Activated CD4-positive, alpha-beta T cell treated with anti-CD3 and anti-CD28 coated beads, Interleukin-2, amount 50 U/mL, for 24 hours (primary cell): ENCODE results near the gene EFNA2.

Experiments used
- DNase-seq, 2 donors: peaks; one replicate each; pipeline ENCODE4 v3.0.0-alpha.2; 2020; ENCODE audit warnings: low read depth in 1 of 2, low spot score in 1 of 2

EFNA2 gene

DNA sequence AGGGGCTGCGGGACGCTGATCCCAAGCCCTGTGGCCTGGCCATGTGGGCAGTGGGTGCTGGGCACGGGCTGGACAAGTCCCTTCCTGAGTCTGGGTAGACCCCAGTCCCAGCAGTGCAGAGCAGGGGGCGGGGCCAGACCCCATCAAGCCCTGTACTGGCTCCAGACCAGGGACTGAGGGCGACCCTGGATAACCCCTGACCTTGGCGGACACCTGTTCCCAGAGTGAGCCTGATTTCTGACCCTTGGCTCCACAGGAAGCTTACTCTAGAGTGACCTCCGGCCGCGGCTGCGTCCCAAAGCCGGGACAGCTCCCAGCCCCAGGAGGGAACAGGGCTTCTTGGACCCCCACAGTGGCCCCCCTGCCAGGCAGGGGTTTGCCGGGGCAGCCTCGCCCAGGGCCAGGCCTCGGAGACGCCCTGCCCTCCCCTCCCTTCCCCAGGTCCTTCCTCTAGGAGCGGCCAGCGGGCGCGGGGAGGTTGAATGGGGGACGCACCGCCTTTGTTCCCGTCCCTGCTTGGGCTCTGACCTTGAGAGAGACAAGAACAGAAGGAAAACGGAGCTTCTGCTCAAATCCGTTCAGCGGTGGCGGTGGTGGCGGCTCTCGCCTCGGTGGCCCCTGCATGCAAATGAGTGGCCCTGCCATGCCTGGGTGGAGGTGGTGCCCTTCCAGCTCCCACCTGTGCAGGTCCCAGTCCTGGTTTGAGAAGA, 2.3 kb upstream of the EFNA2 start:
- no peak for DNase-seq

DNA sequence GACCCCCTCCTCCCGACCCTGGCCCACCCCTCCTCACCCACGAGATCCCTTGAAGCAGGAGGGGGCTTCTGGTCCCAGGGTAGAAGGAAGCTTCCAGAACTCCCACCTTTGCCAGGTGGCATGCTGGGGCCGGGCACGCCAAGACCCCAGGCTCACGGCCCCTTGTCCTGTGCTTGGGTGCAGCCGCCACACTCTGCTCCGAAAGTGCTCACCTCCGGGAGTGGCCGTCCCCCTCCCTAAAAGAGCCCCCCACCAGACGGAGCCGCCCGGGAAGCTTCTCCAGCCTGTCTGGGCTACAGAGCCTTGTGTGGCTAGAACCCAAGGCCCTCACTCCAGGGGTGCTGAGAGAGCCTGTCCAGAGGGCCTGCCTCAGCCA, 1.8 kb upstream of the EFNA2 start:
- DNase-seq: no peak

DNA sequence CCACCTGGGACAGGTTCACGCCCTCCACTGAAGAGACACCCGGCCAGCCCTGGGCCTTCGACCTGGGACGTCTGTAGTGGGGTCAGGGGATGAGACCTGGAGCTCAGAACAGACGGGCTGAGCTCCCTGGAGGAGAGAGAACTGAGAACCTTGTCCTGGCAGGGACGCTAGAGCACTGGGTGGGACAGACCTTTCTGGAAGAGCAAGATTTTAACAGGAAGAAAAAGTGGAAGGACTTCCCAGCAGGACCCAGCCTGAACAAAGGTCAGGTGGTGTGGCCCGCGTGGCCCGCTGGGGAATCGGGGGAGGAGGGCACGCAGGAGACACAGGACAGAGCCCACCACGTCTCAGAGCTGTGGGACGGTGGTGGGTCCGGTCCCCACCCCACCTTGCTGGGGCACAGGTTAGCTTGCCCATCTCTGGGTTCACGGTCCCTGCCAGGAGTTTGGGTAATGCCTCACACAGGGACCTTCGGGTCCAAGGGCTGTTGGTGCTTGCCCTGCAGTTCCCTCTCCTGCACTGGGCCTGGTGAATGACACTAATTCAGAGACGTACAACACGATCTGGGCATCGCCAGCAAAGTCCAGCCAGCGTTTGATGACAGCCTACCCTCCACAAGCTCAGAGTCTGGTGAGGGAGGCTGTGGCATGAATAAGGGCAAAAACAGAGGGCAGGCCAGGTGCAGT, 1.2 kb upstream of the EFNA2 start:
- DNase-seq: no peak

DNA sequence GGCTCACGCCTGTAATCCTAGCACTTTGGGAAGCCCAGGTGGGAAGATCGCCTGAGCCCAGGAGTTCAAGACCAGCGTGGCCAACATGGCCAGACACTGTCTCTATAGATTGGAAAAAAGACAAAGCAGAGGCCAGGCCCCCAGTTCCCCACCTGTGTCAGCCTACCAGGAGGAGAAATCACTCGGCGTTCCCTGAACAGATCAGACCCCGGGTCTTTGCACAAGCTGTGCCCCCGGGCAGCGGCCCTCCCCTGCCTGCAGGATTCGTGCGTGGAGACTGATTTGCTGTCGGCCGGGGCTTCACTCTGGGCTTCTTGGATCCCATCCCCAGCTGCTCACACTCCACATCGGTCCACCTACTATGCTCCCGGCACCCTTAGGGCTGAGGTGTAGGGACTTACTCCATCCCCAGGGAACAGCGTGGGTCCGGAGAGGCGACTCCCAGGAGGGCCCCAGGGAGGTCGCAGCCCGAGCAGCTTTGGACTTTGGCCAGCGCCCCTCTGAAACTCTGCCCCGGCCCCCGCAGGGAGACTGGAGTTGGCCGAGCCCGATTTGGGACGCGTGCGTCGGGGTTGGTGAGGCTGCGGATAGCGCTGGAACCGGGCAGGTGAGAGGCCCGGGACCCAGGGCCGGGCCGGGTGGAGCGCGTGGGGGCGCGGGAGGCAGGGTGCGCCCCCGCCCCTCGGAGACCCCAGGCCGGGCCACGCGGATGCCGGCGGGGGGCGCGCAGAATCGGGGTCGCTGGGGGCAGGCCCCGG, 515 bp upstream of the EFNA2 start:
- no peak for DNase-seq

DNA sequence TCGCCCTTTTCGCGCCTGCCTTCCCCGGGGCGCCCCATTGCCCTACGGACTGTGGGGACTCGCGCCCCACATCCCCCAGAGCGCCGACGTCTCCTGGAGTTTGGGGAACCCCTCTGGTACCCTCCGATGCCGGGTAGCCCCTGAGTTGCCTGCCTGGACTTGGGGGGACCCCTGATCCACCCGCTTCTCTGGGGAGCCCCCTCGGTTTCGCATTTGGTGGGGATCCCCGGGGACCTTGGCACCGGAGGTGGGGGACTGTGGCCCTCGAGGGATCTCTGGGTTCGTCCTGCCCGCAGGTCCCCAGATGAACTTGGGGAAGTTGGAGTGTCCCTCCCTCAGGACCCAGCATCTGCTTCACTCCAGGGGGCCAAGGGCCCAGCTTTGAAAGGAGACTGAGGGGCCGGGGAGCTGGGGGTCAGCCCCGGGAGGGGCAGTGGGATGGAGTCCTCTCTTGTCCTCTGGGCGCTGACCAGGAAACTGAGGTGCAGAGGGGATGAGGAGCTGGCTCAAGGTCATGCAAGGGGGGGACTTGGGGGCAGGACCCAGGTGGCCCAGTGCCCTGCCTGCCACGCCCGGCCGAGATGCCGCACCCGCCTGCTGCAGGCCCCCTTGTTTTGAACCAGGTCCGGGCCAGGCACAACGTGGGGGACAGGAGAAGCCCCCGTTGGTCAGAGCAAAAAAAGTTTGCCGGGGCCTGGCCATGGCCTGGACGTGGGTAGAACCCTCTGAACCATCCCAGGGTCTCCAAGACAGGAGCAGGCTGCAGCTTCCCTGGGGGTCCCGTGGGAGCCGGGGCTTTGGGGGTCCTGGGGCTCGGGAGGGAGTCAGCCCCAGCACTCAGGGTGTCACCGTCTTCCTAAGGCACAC, 1.0 kb downstream of the EFNA2 start:
- no peak for DNase-seq

DNA sequence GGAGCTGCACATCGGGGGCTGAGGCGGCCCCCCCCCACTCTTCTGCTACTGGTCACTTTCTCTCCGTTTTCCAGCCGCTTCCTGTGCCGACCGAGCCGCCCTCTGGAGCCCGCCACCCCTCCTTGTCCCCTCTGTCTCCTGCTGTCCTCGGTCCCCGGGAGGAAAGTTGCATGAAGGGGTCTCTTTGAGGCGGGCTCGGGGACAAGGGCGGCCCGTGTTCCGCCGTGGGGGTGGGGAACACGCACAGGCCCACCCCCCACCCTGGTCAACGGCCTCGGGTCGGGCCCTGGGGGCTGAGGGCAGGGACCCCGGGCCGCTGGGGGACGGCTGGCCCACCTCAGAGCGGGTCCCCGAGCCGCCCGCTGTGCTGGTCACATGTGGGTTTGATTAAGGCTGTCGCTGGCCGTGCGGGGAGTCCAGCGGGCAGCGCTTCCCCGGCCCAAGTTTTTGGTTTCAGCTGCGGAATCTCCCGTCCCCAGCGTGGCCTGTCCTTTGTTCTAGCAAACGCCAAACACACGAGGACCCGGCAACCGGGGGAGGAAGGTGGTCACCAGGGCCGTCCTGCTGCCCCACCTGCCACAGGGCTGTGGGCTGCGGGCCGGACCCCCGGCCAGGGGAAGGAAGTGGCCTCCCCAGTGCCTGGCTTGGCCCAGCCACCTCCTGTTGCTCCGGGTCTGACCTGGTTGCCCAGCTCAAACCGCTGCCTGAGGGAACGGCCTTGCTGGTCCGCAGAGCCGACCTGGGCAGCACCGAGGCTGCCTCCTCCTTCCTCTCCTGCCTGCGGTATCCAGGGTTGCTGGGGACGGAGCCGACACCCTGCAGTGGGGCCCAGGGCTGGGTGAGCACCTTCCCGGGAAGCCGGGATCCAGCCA, 1.9 kb downstream of the EFNA2 start:
- no peak for DNase-seq

DNA sequence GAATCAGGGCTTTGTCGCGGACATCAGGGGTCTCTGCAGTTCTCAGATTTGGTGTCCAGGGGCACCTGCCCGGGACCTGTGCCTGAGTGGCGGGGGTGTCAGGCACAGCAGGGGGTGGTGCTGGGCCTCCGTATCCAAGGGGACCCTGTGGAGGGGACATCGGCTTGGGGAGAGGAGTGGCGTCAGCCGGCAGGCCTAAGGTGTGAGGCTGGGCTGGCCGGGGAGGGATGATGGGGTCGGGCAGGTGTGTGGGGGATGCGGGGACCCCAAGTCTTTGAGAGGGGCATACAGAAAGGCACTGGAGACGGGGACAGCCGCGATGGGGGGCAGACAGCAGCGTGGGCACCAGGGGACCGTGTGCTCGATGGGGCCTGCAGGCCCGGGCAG, 2.5 kb downstream of the EFNA2 start:
- DNase-seq: no peak

DNA sequence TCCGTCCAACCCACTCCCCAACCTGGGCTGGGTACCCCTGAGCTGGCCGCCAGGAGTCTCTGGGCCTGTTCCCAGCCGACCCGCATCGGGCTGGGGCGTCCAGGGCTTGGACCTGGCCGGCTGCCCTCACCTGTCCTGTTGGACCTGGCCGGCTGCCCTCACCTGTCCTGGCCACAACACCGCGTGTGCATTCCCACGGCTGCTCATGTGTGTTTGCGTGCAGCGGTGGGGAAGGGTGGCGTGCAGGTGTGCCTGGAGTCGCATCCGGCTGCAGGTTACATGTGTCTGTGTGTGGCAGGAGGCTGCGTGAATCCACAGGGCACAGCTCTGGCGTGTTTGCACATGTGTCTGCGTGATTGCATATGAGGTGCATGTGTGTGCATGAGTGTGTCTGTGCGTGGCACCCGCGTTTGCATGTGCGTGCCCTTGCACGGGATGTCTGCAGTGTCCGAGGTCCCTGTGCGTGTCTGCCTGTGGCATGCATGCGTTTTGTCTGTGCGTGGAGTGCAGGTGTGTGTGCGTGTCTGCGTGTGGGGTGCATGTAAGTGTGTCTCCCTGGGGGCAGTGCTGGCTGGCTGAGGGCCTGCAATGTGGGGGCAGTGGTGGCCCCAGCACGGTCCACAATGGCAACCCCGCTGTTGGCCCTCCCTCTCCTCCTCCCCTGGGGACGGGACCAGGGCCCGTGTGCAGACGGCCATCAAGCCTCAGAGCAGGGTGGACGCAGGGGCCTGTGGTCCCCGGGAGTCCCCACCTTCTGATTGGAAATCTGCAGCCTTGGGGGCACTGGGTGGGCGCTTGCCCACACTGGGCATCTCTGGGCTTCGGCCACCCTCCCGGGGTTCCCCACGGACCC, 3.4 kb downstream of the EFNA2 start:
- no peak for DNase-seq

DNA sequence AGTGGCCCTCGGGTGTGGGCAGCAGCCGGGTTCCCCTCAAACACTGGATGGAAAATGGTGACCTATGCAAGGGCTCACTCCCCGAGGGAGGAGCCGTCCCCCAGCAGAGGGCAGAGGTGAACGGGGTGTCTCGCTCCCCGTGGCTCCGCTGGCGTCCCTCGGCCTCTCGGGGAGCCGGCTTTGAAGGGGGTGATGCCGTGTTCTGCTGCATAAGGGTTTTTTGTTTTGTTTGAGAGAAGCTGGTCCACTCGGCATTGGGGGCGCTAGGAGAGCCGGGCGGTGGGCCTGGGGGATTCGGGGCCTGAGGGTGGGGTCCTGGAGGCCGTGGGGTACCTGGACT, 4.0 kb downstream of the EFNA2 start:
- no peak for DNase-seq

DNA sequence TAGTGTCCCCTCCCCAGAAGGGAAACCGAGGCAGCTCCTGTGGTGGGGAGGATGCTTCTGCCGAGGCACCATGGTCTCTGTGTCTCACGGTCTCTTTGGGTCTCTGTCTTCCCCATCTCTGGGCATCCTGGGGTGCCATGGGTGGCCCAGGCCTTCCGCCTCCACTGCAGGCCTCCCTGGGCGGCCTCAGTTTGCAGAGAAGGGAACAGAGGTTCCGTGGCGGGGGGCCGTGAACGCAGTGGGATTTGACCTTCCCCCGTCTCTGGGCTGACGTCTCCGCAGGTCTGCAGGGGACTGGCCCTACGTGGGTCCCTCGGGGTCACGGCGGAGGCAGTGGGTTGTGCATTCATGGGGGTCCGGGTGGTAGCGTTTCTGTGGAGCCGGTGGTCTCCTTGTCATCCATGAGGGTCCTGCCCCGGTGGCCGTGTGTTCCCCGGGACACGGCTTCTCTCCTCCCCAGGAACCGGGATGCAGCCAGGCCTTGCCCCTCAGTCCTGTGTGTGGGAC, 4.6 kb downstream of the EFNA2 start:
- no peak for DNase-seq

DNA sequence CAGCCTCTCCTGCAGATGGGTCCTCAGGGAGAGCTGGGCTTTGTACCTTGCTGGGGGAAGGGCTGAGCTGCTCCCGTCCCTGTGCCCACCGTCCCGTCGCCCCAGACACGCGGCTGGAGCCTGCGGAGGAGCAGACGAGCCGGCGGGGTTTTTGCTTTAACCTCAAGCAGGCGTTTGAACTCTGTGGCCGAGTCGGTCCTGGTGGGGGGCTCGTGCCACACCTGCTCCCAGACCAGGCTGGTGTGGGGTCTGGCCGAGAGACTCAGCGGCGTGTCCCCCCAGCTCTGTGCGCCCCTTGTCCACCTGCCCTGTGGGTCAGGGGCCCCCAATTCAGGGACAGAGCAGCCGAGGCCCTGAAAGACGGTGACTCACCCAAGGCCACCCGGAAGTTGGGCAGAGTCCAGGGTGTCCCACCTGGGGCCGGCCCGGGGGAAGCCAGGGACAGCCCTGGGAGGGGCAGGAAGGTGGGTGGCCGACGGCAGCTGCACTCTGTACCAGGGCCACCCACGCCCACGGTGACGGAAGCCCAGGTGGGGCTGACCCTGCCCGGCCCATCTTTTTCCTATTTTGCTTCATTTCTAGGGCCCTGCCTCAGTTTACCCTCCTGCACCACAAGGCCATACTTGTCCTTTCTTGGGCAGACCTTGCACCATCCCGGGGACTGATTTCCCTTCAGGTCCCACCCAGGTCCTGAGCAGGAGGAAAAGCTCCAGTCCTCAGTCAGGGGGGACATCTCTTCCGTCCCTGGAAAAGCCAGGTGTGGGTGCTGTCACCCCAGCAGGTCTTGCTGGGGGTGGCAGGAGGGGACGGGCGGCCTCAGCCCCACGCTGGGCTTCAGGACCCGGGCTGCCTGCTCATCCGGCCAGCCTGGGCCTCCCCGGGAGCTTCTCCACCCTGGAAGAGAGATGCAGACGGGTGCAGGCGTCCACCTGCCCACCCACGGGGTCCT, 5.3 kb downstream of the EFNA2 start:
- no peak for DNase-seq

DNA sequence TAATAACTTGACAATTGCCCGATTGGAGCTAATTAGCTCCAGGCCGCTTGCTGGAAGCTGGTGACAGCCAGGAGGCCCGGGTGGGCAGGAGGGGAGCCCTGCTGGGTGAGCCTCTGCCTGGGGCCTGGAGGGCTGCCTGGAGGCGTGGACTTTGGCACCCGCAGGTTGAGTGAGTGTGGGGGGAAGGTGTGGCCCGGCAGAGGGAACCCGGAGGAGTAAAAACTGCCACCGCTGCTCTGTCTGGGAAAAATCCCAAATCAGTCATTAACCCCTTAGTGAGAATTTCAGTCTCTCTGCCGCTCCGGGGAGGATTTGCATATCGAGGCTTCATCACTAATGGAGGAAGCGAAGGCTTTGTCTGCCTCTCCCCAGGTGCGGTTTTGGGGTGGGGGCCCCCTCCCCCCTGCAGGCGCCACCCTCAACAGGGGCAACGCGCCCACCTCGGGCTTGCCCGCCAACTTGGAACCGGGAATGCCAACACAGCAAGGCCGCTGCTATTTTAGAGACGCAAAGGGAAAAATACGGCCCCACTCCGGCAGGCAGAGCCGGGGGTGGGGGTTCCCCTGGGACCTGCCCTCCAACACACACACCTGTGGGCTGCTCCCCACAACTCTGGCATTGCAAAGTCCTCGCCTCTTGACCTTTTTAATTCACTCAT, 6.2 kb downstream of the EFNA2 start:
- DNase-seq: no peak

DNA sequence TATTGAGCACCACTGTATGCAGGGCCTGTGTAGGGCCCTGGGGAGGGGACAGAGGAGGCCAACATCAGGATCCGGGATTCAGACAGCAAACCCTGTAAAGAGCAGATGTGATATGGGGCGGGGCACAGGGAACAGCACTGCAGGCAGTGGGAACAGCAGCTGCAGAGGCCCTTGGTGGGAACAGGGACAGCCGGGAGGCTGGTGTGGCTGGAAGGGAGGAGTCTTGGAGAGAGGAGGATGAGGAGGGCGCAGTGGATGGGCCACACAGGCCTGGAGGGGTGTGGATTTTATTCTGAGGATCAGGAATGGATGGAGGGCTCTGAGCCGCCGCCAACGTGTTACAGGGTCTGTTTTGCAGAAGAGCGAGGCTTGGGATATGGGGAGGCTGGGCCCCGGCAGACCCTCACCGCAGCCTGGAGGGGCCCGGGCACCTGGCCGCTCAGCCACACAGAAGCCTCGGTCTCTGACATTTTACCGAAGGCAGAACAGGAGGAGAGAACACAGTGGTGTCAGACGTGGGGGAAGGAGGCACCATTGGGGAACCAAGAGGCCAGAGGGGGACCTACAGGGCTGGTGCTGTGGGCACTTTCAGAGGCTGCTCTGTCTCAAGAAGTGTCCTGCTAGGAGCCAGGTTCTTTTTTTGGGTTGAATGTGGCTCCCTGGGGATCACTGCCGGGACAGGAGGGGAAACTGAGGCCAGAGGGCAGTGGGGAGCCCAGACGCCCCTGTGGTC, 6.9 kb downstream of the EFNA2 start:
- DNase-seq: no peak

DNA sequence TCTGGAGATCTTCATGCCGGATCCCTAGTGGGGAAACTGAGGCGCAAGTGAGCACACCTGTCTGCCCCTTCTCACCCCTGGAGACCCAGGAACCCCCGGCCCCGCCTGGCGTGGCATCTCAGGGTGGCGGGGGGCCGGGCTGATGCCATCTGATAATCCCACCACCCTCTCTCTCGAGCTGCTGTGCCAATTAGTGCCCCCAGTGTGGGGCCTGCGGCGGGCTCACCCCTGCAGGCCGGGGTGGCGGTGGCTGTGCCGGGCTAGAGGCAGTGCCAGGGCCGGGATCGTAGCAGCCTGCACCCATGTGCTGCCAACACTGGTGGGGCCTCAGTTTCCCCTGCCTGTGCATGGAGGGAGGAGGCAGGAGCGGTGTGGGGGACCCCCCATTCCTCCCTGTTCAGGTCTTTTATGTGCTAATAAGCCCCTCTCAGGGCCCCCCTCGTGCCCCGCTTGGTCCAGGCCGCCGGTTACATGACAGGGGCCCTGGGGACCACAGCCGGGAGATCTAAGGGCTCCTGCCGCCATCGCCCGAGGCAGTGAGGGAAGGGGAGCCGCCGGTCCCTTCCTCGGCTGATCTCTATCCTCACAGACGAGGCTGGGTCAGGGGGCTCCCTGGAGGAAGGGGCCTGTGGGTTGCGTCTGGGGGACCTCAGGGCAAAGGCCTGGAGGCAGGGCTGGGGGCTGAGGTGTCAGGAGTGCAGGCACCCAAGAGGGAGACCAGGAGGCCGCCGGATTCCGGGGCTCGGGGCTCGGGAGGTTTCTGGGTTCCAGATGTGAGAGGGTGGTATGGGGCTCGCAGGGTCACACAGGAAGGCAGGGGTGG, 8.3 kb downstream of the EFNA2 start:
- no peak for DNase-seq

DNA sequence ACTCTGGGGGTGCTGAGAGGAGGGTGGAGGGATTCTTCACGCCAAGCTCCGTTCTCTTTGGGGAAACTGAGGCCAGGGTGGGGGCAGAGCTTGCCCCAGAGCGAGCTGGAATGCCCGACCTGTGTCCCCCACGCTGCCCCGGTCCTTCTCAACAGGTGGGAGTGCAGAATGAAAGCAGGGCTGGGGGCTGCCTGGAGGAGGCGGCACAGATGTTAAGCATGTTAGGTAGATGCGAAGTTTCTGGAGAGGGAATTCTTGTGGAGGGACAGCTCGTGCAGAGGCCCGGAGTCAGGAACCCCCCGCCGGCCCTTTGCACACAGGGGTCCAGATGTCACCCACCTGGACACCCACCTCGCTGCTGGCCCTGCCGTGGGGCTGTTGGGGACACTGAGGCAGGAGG, 9.0 kb downstream of the EFNA2 start:
- DNase-seq: no peak
